Gastroesophageal sphincter (tissue), 4 donors: ENCODE measurements around the gene RPRD2. TPM values are rescaled to one million over a fixed set of nuclear protein-coding genes. Genes with fewer than 3 reads are reported as not detected.
"Not testable (repeated sequence)": the region's sequence is repeated elsewhere in the genome, so short reads cannot be mapped to it uniquely, and the experiment has no call there.

Experiments used
- ATAC-seq: fragments of 150-250 bp; one replicate; pipeline ENCODE4 v1.9.1; 2016; ENCODE audit warnings: mild to moderate bottlenecking, moderate library complexity
- H3K27ac ChIP-seq, 4 donors: fragments of 200-600 bp; sonication (generic) in 3 of 4; 1 replicate in 3 of 4; 2 replicates in 1 of 4; pipeline ENCODE4 v1.5.1; 2016 to 2019
- H3K27me3 ChIP-seq: fragments of 200-600 bp; sonication (generic); one replicate; pipeline ENCODE4 v1.5.1; 2019
- H3K36me3 ChIP-seq, 2 donors: fragments of 200-600 bp; sonication (generic); one replicate each; pipeline ENCODE4 v1.5.1; 2019; ENCODE audit warnings: control low read depth in 1 of 2
- H3K4me1 ChIP-seq, 3 donors: fragments of 200-600 bp; sonication (generic); 1 replicate in 2 of 3; 2 replicates in 1 of 3; pipeline ENCODE4 v1.5.1; 2016 to 2019; ENCODE audit warnings: control low read depth in 2 of 3
- H3K4me3 ChIP-seq, 2 donors: fragments of 200-600 bp; sonication (generic); one replicate each; pipeline ENCODE4 v1.5.1; 2019; ENCODE audit warnings: mild to moderate bottlenecking in 1 of 2, moderate library complexity in 1 of 2
- H3K9me3 ChIP-seq, 3 donors: fragments of 200-600 bp; sonication (generic); one replicate each; pipeline ENCODE4 v1.5.1; 2017 to 2019; ENCODE audit warnings: control low read depth in 2 of 3
- EP300 ChIP-seq: sonication (generic); formaldehyde crosslinking; IDR thresholded peaks from one replicate; pipeline ENCODE4 v1.6.1; 2017; ENCODE audit warnings: antibody characterized with exemption, mild to moderate bottlenecking
- POLR2A ChIP-seq, 2 donors: fragments of 450-650 bp; IDR thresholded peaks; one replicate each; pipeline ENCODE4 v1.6.1; 2017; ENCODE audit warnings: antibody characterized with exemption in 2 of 2, mild to moderate bottlenecking in 2 of 2, moderate library complexity in 1 of 2
- POLR2AphosphoS5 ChIP-seq: sonication (generic); formaldehyde crosslinking; IDR thresholded peaks from one replicate; pipeline ENCODE4 v1.6.1; 2017; ENCODE audit warnings: antibody characterized with exemption
- WGBS, 2 donors: methylation state at CpG; one replicate each; pipeline ENCODE4 v1.1.5; 2018; ENCODE audit warnings: low coverage in 1 of 2; 5-methylcytosine and 5-hydroxymethylcytosine counted together
- total RNA-seq, 4 donors: library from RNA; depleted of rRNA; stranded (reverse); fragments of >200 nt; gene quantifications; one replicate each; pipeline ENCODE4 v1.1.0, GENCODE V29; 2016
- TF ChIP-seq, protein P1 (sequence below), 4 experiments: fragments of 200-600 bp in 2 of 4; fragments of 450-650 bp in 2 of 4; sonication (generic) in 1 of 4; IDR thresholded peaks; one replicate each; pipeline ENCODE4 v1.5.1; 2017 to 2019; ENCODE audit warnings: antibody characterized with exemption in 4 of 4, mild to moderate bottlenecking in 2 of 4, moderate library complexity in 2 of 4

Gene RPRD2
- total RNA-seq, 4 donors from 2014 or later, result 17.0 to 31.3 (median 26.2) TPM

DNA sequence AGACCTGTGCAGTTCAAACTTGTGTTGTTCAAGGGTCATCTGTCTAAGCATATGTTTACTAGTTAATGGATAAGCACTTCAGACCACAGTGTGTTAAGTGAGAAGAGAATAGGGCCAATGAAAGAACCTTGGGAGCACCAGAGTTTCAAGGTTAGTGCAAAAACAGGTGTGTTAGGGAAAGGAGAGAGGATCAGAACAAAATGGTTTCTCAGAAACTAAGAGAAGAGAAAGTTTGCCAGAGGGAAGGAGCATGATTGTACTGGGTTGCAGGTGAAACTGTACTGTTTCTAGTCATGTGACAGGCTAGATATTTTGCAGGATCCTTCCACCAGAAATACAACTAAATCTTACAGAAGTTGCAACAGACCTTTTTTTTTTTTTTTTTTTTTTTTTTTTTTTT lies 23.3 kb downstream of the RPRD2 start:
- Histone ChIP-seq H3K4me3 (no peak overlapping the region), H3K36me3 (no peaks in the 10 kb centered on the region), H3K9me3 (no peaks in the 10 kb centered on the region), H3K4me1 (peaks cover 0 to 58% (median 6%) of the 10 kb centered on the region in 3 donors), H3K27ac (no peak overlapping the region), H3K27me3 (no peaks in the 10 kb centered on the region)
- no peak for ATAC-seq
- TF ChIP-seq, protein P1, sequence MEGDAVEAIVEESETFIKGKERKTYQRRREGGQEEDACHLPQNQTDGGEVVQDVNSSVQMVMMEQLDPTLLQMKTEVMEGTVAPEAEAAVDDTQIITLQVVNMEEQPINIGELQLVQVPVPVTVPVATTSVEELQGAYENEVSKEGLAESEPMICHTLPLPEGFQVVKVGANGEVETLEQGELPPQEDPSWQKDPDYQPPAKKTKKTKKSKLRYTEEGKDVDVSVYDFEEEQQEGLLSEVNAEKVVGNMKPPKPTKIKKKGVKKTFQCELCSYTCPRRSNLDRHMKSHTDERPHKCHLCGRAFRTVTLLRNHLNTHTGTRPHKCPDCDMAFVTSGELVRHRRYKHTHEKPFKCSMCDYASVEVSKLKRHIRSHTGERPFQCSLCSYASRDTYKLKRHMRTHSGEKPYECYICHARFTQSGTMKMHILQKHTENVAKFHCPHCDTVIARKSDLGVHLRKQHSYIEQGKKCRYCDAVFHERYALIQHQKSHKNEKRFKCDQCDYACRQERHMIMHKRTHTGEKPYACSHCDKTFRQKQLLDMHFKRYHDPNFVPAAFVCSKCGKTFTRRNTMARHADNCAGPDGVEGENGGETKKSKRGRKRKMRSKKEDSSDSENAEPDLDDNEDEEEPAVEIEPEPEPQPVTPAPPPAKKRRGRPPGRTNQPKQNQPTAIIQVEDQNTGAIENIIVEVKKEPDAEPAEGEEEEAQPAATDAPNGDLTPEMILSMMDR (IDR thresholded peaks at IDR 0.05), result no peak
- TF ChIP-seq POLR2AphosphoS5 (no peak), EP300 (no peak), POLR2A (IDR thresholded peaks at IDR 0.05) (no peak)

DNA sequence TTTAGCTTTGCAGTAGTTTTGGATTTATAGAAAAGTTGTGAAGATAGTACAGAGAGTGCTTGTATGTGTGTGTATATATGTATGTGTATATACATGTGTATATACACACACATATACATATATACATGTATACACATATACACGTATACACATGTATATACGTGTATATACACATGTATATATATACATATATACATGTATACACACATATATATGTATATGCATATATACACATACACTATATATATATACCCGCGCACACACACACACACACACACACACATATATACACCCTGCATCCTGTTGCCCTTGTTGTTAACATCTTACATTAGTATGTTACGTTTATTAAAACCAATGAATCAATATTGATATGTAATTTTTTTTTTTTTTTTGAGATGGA lies 24.3 kb downstream of the RPRD2 start:
- TF ChIP-seq POLR2AphosphoS5 (no peak), POLR2A (IDR thresholded peaks at IDR 0.05) (no peak), EP300 (no peak)
- TF ChIP-seq, protein P1 (IDR thresholded peaks at IDR 0.05), result no peak
- Histone ChIP-seq H3K4me1 (peaks cover 0 to 49% (median 6%) of the 10 kb centered on the region in 3 donors), H3K36me3 (no peaks in the 10 kb centered on the region), H3K27ac (no peak overlapping the region), H3K9me3 (no peaks in the 10 kb centered on the region), H3K4me3 (no peak overlapping the region), H3K27me3 (no peaks in the 10 kb centered on the region)
- 82 to 94% methylated on average over 4 to 5 of the region's 5 CpGs for WGBS, 2 donors
- no peak for ATAC-seq

DNA sequence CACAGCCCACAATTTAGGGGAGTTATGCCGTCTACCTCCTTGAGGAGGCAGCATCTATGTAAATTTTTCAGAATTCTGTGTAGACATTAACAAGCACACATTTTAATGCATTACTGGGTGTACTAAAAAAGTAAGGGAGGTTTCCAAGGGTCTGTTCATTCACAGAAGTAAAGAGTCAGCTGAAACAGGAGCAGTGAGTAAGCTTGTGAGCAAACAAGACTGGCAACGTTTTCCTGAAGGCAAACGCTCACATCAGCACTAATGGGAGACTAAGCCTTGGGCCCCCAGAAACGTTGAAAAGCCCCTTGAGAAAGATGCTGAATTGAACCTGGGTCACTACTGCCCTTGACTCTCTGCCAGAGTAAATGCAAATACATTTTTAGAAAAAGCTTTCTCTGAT lies 25.7 kb downstream of the RPRD2 start:
- H3K36me3 ChIP-seq, result no peaks in the 10 kb centered on the region
- H3K4me3 ChIP-seq, result no peak overlapping the region
- H3K9me3 ChIP-seq, result no peaks in the 10 kb centered on the region
- H3K4me1 ChIP-seq, result peaks cover 0 to 35% (median 0%) of the 10 kb centered on the region in 3 donors
- 33 to 38% methylated on average over 4 of the region's 4 CpGs for WGBS, 2 donors
- H3K27ac ChIP-seq, result no peak overlapping the region
- no peak for ATAC-seq
- no peaks in the 10 kb centered on the region for H3K27me3 ChIP-seq
- TF ChIP-seq POLR2A (IDR thresholded peaks at IDR 0.05) (no peak), POLR2AphosphoS5 (no peak), EP300 (no peak)
- TF ChIP-seq, protein P1 (IDR thresholded peaks at IDR 0.05), result no peak

DNA sequence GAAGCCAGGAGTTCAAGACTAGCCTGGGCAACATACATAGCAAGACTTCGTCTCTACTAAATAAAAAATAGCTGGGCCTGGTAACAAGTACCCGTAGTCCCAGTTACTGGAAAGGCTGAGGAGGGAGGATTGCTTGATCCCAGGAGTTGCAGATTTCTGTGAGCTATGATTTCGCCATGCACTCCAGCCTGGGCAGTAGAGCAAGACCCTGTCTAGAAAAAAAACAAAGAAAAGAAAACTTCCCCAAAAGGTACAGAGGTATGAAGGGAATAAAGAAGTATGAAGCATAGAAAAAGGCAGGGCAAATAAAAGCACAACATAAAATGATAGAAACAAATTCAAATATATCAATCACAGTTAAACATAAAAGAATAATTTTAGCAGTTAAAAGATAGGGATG lies 28.7 kb downstream of the RPRD2 start:
- H3K4me1 ChIP-seq, result peaks cover 0 to 17% (median 0%) of the 10 kb centered on the region in 3 donors
- H3K9me3 ChIP-seq, result no peaks in the 10 kb centered on the region
- ATAC-seq, result no peak
- no peaks in the 10 kb centered on the region for H3K27me3 ChIP-seq
- TF ChIP-seq POLR2A (IDR thresholded peaks at IDR 0.05) (no peak), POLR2AphosphoS5 (no peak), EP300 (no peak)
- TF ChIP-seq, protein P1 (IDR thresholded peaks at IDR 0.05), result no peak
- no peak overlapping the region for H3K27ac ChIP-seq
- H3K36me3 ChIP-seq, result no peaks in the 10 kb centered on the region
- H3K4me3 ChIP-seq, result no peak overlapping the region
- 90 to 100% methylated on average over 3 of the region's 3 CpGs for WGBS, 2 donors

DNA sequence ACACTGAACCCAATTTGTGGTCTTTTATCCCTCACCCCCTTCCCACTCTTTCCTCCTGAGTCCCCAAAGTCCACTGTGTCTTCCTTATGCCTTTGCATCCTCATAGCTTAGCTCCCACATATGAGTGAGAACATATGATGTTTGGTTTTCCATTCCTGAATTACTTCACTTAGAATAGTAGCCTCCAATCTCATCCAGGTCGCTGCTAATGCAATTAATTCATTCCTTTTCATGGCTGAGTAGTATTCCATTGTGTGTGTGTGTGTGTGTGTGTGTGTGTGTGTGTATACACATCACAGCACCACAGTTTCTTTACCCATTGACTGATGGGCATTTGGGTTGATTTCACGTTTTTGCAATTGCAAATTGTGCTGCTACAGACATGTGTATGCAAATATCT lies 31.2 kb downstream of the RPRD2 start:
- not testable (repeated sequence) for H3K4me1 ChIP-seq, H3K4me3 ChIP-seq, H3K27me3 ChIP-seq, H3K27ac ChIP-seq, ATAC-seq, H3K9me3 ChIP-seq, H3K36me3 ChIP-seq
- WGBS, 2 donors, result 100% methylated on average over 1 to 2 of the region's 2 CpGs
